Nephron progenitor cell (in vitro differentiated cells): ENCODE measurements around the gene DPM1.

Experiments
- DNase-seq: peaks from one replicate; pipeline ENCODE4 v3.0.0; 2021
- H3K27ac Mint-ChIP-seq: 2 replicates; pipeline ENCODE4 v1.8.0; 2021; ENCODE audit warnings: mild to moderate bottlenecking, moderate library complexity, mixed read lengths
- H3K27me3 Mint-ChIP-seq: 2 replicates; pipeline ENCODE4 v1.8.0; 2021; ENCODE audit warnings: mild to moderate bottlenecking, low read depth, mixed read lengths; ENCODE audit not compliant: poor library complexity
- H3K36me3 Mint-ChIP-seq: 2 replicates; pipeline ENCODE4 v1.8.0; 2021; ENCODE audit warnings: low read depth, mixed read lengths
- H3K4me1 Mint-ChIP-seq: 2 replicates; pipeline ENCODE4 v1.8.0; 2021; ENCODE audit warnings: mixed read lengths
- H3K4me3 Mint-ChIP-seq: 2 replicates; pipeline ENCODE4 v1.8.0; 2021; ENCODE audit warnings: mild to moderate bottlenecking, moderate library complexity, mixed read lengths
- H3K9me3 Mint-ChIP-seq: 2 replicates; pipeline ENCODE4 v1.8.0; 2021; ENCODE audit warnings: mild to moderate bottlenecking, moderate library complexity, mixed read lengths
- TF ChIP-seq, protein P1 (sequence below): fragments of 200-600 bp; sonication (generic); IDR thresholded peaks from 2 replicates; pipeline ENCODE4 v1.5.0; 2021; ENCODE audit warnings: antibody characterized with exemption

DPM1 gene

GRCh38 chr20:50930139-50930975, 28.0 kb downstream of the DPM1 start:
- peak overlapping the region; percentile 98 for H3K27ac Mint-ChIP-seq
- DNase-seq: peak; percentile 53
- TF ChIP-seq, protein P1, sequence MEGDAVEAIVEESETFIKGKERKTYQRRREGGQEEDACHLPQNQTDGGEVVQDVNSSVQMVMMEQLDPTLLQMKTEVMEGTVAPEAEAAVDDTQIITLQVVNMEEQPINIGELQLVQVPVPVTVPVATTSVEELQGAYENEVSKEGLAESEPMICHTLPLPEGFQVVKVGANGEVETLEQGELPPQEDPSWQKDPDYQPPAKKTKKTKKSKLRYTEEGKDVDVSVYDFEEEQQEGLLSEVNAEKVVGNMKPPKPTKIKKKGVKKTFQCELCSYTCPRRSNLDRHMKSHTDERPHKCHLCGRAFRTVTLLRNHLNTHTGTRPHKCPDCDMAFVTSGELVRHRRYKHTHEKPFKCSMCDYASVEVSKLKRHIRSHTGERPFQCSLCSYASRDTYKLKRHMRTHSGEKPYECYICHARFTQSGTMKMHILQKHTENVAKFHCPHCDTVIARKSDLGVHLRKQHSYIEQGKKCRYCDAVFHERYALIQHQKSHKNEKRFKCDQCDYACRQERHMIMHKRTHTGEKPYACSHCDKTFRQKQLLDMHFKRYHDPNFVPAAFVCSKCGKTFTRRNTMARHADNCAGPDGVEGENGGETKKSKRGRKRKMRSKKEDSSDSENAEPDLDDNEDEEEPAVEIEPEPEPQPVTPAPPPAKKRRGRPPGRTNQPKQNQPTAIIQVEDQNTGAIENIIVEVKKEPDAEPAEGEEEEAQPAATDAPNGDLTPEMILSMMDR: no peak
- H3K4me1 Mint-ChIP-seq: peaks cover 44% of the 10 kb centered on the region
- peak overlapping the region; percentile 94 for H3K4me3 Mint-ChIP-seq
- H3K36me3 Mint-ChIP-seq: peaks cover 64% of the 10 kb centered on the region
- H3K9me3 Mint-ChIP-seq: no peaks in the 10 kb centered on the region
- H3K27me3 Mint-ChIP-seq: peaks cover 3% of the 10 kb centered on the region

DNA sequence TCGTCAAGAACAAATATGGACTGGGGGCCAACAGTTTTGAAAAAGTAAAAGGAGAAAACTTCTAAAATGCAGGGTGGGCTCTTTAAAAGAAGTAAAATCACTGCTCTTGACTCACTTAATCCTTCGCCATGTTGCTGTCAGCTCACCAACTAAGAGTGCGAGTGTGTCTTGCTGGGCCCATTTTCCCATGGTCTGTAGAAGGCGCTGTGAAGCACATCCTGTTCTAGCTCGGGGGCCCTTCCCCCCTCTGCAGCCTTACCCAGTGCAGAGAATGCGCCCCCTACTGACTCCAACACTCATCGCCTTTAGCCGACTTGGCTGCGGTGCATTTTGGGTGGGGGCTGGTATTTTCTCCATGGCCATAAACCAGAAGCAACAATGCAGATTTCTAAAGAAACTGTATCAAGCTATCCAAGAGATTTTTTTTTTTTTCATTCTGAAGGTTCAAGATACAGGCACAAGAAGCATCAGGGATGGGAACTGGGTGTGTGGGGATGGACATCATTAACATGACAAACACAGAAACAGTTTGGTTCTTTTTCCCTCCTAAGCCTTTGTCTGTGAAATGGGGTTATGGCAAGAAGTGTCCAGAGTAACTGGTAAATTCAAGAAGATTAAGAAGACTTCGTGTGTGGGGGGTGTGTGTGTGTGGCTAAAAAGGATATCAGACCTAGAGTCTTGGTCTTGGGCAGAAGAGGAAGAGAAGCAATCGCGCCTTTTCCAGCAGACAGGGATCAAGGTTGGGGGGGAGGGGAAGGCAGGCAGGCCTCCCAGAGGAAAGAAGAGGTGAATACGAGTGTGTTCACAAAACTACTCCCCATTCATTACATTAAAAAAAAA, 28.8 kb downstream of the DPM1 start:
- Mint-ChIP-seq H3K4me3 (peak overlapping the region; percentile 94), H3K36me3 (peaks cover 63% of the 10 kb centered on the region), H3K9me3 (no peaks in the 10 kb centered on the region), H3K4me1 (peaks cover 52% of the 10 kb centered on the region), H3K27me3 (peaks cover 3% of the 10 kb centered on the region), H3K27ac (peak overlapping the region; percentile 98)
- TF ChIP-seq, protein P1: peak; percentile 87
- DNase-seq: peak; percentile 88

DNA sequence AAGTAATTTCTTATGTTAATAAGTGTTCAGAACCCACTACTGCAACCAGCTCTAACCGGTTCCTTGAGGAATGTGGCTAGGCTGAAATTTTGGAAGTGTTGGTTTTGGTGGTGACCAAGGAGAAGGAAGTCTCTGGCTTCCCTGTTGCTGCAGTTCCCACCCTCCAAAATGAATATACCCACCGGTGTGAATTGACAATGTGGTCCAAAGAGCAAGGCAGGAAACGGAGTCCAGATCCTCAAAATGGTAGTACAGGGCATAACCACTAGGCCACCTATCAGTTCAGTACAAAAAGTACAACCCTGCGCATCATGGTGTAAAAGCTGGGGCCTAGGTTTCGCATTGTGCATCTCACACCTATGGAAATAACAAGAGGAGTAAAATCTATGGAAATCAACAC, 29.9 kb downstream of the DPM1 start:
- H3K27me3 Mint-ChIP-seq: peaks cover 3% of the 10 kb centered on the region
- H3K4me3 Mint-ChIP-seq: peak overlapping the region; percentile 94
- no peaks in the 10 kb centered on the region for H3K9me3 Mint-ChIP-seq
- peak overlapping the region; percentile 57 for H3K27ac Mint-ChIP-seq
- peaks cover 60% of the 10 kb centered on the region for H3K4me1 Mint-ChIP-seq
- H3K36me3 Mint-ChIP-seq: peaks cover 64% of the 10 kb centered on the region
- TF ChIP-seq, protein P1: no peak
- DNase-seq: no peak

DNA sequence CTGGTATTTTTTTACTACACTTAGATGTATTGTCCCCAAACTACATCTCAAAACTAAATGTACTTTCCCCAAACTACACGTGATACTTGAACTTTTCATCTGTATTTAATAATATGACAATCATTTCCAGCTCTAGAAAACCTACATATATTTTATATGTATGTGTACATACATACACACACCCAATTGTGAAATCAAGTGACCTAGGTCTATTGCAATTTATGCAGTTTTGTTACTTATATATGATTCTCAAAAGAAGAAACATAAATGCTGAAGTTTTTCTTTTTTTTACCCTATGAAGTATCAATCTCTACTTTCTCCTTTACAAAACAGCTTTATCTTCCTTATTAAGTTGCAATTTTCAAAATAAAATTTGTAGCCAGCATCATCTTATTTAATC, 31.8 kb downstream of the DPM1 start:
- Mint-ChIP-seq H3K27ac (no peak overlapping the region), H3K4me3 (peak overlapping the region; percentile 66), H3K4me1 (peaks cover 72% of the 10 kb centered on the region), H3K27me3 (peaks cover 3% of the 10 kb centered on the region), H3K36me3 (peaks cover 63% of the 10 kb centered on the region), H3K9me3 (no peaks in the 10 kb centered on the region)
- TF ChIP-seq, protein P1: no peak
- no peak for DNase-seq

DNA sequence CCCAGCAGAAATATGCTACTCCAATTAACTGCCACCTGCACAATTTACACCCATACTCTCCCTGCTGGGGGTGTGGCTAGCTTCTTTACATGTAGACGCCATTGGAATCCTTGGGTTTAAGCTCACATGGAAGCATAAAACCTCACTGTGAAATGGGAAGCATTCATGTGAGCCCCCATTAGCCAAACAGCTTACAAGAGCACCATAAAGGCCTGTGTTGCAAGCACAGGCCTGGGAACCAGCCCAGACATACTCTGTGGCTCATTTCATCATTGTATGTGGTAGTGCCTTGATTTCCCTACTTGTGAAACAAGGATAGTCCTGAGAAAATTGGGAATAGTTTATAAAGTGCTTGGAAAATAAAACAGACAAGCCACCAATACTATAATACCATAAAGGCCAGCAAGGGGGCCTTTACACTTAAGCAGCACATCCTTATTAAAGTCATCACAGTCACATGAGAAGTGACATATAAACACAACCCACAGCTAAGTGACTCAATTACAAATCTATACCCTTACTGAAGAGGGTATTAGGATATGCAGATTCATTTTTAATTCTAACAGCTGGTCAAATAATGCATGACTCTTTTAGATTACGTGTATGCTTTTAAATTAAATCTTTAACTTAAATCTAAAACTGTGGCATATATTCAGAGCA, 33.9 kb downstream of the DPM1 start:
- TF ChIP-seq, protein P1: no peak
- no peak overlapping the region for H3K4me3 Mint-ChIP-seq
- no peaks in the 10 kb centered on the region for H3K9me3 Mint-ChIP-seq
- no peak for DNase-seq
- H3K36me3 Mint-ChIP-seq: peaks cover 62% of the 10 kb centered on the region
- no peak overlapping the region for H3K27ac Mint-ChIP-seq
- H3K27me3 Mint-ChIP-seq: peaks cover under 1% of the 10 kb centered on the region
- H3K4me1 Mint-ChIP-seq: peaks cover 76% of the 10 kb centered on the region
